ENCODE data around the gene SEMA3E.

SEMA3E gene

DNA sequence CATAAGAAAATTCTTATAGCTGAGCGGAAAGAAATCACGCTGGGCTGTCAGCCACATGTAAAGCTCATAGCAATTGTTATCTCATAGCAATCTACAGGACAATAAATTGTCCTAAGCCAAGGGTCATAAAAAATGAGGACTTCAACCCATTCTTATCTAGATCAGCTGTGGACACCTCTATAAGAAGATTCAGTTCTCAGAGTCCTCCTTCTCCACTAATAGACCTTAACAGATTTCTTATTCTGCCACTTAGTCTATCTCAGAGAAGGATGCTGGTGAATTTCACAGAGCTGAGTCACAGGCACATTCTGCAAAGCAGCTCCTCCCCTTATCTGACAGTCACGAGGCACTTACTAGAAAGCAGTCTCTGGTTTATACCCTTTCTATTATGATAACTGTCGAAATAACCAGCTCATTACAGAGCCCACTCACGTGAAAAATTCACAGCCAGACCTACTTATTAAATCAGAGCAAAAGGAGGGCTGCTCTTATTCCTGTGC lies 300.9 kb downstream of the SEMA3E start:
- peak; percentile 64 for DNase-seq (ENCODE audit: low spot score)

- DNase-seq (ENCODE audit: low spot score) = no peak
These were observed 309.0 kb downstream of the SEMA3E start for GRCh38 chr7:83339907-83340306.

DNA sequence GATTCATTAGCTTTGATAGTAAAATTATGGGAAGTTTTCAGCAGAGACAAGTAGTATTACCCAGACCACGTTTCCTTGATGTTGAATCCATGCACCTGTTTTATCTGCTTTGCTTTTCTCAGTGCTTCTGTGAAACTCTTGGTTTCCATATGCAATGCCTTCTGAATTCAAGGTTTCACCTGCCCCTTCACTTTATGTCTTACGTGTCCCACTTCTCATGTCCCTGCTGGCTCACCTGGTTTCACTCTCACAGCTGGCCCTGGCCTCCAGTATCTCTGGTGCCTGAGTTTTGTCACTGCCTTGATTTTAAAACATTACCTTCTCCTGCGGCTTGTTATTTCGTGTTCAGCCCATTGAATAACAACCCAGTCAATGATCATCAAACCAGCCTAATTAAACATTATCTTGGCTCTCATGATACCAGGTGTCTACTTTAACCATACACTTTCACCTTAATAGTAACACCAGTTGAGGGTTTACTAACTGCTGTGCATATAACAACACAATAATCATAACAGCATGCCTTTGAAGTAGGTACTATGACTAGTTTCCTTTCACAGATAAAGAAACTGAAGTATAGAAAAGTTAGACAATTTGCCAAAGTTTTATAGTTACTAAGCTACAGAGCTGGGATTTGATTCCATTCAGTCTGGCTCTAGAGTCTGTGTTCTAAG lies 310.5 kb downstream of the SEMA3E start:
- no peak for DNase-seq (ENCODE audit: low spot score)

DNA sequence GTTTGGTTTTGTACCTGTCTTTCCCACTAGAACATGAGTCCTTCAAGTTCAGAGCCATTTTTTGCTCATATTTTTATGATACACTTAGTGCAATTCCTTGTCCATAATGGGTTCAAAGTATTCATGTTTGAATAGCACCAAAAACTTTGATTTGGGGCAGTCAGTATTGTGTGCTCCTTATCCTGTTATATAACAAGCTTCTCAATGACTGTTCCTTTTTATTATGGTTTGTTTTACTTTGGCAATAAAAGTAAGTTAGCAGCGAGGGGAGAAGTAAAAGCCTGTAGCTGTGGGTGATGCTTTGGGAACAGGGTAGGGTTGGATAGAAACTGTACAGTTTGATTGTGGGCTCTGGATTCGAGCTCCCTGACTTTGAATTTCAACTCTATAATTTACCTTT lies 311.9 kb downstream of the SEMA3E start:
- no peak for DNase-seq (ENCODE audit: low spot score)

DNA sequence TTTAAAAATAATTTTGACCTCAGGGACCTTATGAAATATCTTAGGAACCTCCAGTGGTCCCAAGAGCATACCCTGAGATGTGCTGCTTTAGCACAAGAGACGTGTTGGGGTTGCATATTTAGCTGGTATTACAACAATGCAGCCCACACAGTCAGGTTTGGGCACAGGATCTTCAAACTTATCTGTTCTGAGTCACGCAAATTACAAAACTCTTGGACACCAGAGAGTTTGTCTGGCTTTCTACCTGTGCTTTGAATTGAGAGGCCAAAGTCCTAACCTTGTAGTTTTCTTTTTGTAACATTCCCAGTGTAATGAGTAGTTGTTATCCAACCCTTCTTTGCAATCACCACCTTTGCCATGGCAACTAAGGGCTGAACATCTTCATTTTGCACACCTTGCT lies 322.7 kb downstream of the SEMA3E start:
- DNase-seq (ENCODE audit: low spot score) = no peak

DNA sequence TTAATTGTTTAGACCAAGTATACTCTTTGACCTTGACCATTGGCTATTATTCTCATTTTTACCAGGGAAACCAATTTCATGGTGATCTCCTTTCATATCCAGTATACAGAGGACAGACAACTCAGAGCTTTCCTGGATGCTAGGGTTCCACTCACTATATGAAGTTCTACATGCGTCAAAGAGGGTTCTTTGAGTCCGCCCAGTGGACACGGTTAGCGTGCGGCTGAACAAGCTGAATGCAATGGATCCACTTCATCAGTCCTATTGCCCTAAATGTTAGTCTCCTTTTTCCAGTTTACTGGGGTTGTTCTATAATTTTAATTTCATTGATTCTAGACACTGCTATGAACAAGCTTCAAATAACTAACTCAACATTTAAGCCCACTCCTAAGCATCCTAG lies 323.9 kb downstream of the SEMA3E start:
- no peak for DNase-seq (ENCODE audit: low spot score)

DNA sequence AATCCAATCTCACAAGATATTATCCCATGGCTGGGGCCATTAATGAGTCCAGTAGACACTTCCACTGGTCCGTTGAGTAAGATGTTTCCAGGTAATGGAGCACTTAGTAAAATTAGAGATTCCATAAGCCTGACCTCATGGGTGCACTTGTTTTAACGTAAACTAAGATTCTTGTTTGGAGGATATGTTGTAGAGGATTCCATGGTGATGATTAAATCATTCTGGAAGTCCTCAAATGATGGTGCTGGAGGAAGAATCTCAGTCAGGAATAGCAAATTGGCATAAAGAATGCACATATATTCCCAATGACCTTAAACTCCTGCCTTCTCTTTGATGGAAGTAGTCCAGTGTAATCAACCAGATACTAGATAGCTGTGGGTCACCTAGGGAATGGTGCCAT lies 324.3 kb downstream of the SEMA3E start:
- no peak for DNase-seq (ENCODE audit: low spot score)

- DNase-seq (ENCODE audit: low spot score) = no peak
These were observed 327.9 kb downstream of the SEMA3E start for GRCh38 chr7:83321011-83321410.

DNA sequence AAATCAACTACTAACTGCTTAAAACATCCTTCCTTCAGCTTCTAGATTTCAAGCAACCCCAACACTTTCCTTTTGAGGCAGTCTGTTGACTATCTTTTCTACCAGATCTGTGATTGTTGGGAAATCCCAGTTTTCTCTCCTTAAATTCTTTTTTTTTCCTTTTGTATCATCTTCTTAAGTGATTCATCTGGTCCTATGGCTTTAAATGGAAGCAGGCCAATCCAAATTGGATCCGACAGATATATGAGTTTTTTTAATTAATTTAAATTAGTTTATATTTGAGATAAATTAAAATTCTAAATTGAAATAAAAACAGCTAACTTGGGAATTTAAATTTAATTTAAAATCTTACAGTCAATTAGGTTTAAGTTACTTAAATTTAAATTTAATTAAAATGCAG lies 335.0 kb downstream of the SEMA3E start:
- no peak for DNase-seq (ENCODE audit: low spot score)
